ENCODE data around the gene SSBP4.

- TF ChIP-seq BHLHE40 (IDR thresholded peaks at IDR 0.05; ENCODE audit: borderline replicate concordance) = no peak
- no peak for TF ChIP-seq ZNF384 (IDR thresholded peaks at IDR 0.05)
- no peak for TF ChIP-seq FOXK2 (IDR thresholded peaks at IDR 0.05)
- TF ChIP-seq TARDBP (IDR thresholded peaks at IDR 0.05) = no peak
- TF ChIP-seq ARNT (IDR thresholded peaks at IDR 0.05) = no peak
- no peak for TF ChIP-seq L3MBTL2 (conservative IDR thresholded peaks at IDR 0.05)
- TF ChIP-seq ELF4 (IDR thresholded peaks at IDR 0.05) = no peak
Observed at GRCh38 chr19:18421371-18421959, 2.3 kb downstream of the SSBP4 start.

Data from HEK293T (cell line).